Transverse colon (tissue), 4 donors: Measurements from ENCODE around the gene TAF6L. TPM values are rescaled to one million over a fixed set of nuclear protein-coding genes. Genes with fewer than 3 reads are reported as not detected.
"Not testable (repeated sequence)": the region's sequence is repeated elsewhere in the genome, so short reads cannot be mapped to it uniquely, and the experiment has no call there.

Source experiments
- DNase-seq: peaks from one replicate; pipeline ENCODE4 v3.0.0-alpha.2; 2019
- H3K27ac ChIP-seq, 4 donors: fragments of 200-600 bp; sonication (generic); 2 replicates each; pipeline ENCODE4 v1.5.1; 2016 to 2018; ENCODE audit warnings: inconsistent platforms in 4 of 4
- H3K27me3 ChIP-seq: fragments of 200-600 bp; sonication (generic); 2 replicates; pipeline ENCODE4 v1.5.1; 2017; ENCODE audit warnings: inconsistent platforms
- H3K36me3 ChIP-seq, 4 donors: fragments of 200-600 bp; sonication (generic); 2 replicates each; pipeline ENCODE4 v1.5.1; 2017 to 2019; ENCODE audit warnings: inconsistent platforms in 4 of 4
- H3K4me1 ChIP-seq, 4 donors: fragments of 200-600 bp; sonication (generic); 2 replicates each; pipeline ENCODE4 v1.5.1; 2017 to 2020; ENCODE audit warnings: inconsistent platforms in 4 of 4
- H3K4me3 ChIP-seq, 4 donors: fragments of 200-600 bp; sonication (generic); 1 replicate in 1 of 4; 2 replicates in 3 of 4; pipeline versions ENCODE4 v1.5.1 to v1.6.1; 2017 to 2019; ENCODE audit warnings: inconsistent platforms in 4 of 4
- H3K9me3 ChIP-seq, 2 donors: fragments of 200-600 bp; sonication (generic); 2 replicates each; pipeline ENCODE4 v1.5.1; 2017 to 2019; ENCODE audit warnings: inconsistent platforms in 2 of 2
- EP300 ChIP-seq: sonication (generic); formaldehyde crosslinking; IDR thresholded peaks from one replicate; pipeline ENCODE4 v1.6.1; 2017; ENCODE audit warnings: antibody characterized with exemption, low read depth
- POLR2A ChIP-seq: fragments of 450-650 bp; IDR thresholded peaks from one replicate; pipeline ENCODE4 v1.6.1; 2016; ENCODE audit warnings: antibody characterized with exemption, mild to moderate bottlenecking, moderate library complexity
- POLR2AphosphoS5 ChIP-seq, 3 donors: sonication (generic); formaldehyde crosslinking; IDR thresholded peaks; one replicate each; pipeline ENCODE4 v1.6.1; 2016; ENCODE audit warnings: antibody characterized with exemption in 3 of 3
- WGBS, 2 donors: methylation state at CpG; one replicate each; pipeline ENCODE4 v1.1.5; 2018; ENCODE audit warnings: low coverage in 1 of 2; 5-methylcytosine and 5-hydroxymethylcytosine counted together
- in situ Hi-C, 4 donors: fragments of 200-750 bp; cut with MboI; loops; one replicate each; pipeline versions ENCODE4 v1.15.0 to v1.15.1; 2017; ENCODE audit warnings: low sequenced_read_pairs in 3 of 4, low pct_ligation_motif_present in 1 of 4, low pct_unique_long_range_greater_than_20kb in 1 of 4
- intact Hi-C: fragments of 100-400 bp; cut with DNase I; formaldehyde crosslinking; loops from one replicate; pipeline ENCODE4 v1.15.1; 2023; ENCODE audit warnings: low total_unique reads
- total RNA-seq, 4 donors: library from RNA; depleted of rRNA; stranded (reverse); fragments of >200 nt; gene quantifications; one replicate each; pipeline ENCODE4 v1.1.0, GENCODE V29; 2016
- TF ChIP-seq, protein P1 (sequence below), 5 experiments: fragments of 200-600 bp in 3 of 5; fragments of 450-650 bp in 2 of 5; sonication (generic) in 3 of 5; IDR thresholded peaks; 1 replicate in 2 of 5; 2 replicates in 3 of 5; pipeline ENCODE4 v1.5.1; 2016 to 2017; ENCODE audit warnings: antibody characterized with exemption in 5 of 5, inconsistent platforms in 3 of 5, mild to moderate bottlenecking in 2 of 5, moderate library complexity in 1 of 5

TAF6L gene
- total RNA-seq, 4 donors from 2014 or later = 18.9 to 234 (median 22.8) TPM

DNA sequence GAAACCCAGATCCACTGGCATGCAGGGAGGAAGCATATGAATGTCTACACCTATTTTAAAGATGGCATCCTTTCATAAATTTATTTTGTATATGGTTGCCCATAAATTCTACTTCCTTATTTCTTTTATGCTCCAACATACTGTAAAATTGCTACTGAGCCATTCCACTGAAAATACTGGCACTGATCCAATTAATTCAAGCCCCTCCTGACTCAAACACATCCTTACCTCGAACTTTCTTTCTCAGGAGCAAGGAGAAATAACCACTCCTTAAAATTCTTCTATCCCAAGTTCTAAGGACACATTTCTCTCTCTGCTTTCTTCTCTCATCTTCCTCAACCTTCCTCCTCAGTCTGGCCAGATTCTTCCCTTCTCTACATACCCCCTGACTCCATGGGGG, 39.6 kb downstream of the TAF6L start:
- Histone ChIP-seq H3K4me3 (no peak overlapping the region), H3K9me3 (no peaks in the 10 kb centered on the region), H3K27ac (no peak overlapping the region), H3K4me1 (peaks cover 0 to 11% (median 6%) of the 10 kb centered on the region in 4 donors), H3K27me3 (no peaks in the 10 kb centered on the region), H3K36me3 (peaks cover 0 to 2% (median 0%) of the 10 kb centered on the region in 4 donors)
- intact Hi-C loops = no loop called here
- TF ChIP-seq POLR2AphosphoS5 (IDR thresholded peaks at IDR 0.05) (no peak), POLR2A (no peak), EP300 (no peak)
- TF ChIP-seq, protein P1, sequence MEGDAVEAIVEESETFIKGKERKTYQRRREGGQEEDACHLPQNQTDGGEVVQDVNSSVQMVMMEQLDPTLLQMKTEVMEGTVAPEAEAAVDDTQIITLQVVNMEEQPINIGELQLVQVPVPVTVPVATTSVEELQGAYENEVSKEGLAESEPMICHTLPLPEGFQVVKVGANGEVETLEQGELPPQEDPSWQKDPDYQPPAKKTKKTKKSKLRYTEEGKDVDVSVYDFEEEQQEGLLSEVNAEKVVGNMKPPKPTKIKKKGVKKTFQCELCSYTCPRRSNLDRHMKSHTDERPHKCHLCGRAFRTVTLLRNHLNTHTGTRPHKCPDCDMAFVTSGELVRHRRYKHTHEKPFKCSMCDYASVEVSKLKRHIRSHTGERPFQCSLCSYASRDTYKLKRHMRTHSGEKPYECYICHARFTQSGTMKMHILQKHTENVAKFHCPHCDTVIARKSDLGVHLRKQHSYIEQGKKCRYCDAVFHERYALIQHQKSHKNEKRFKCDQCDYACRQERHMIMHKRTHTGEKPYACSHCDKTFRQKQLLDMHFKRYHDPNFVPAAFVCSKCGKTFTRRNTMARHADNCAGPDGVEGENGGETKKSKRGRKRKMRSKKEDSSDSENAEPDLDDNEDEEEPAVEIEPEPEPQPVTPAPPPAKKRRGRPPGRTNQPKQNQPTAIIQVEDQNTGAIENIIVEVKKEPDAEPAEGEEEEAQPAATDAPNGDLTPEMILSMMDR (IDR thresholded peaks at IDR 0.05) = no peak
- WGBS, 2 donors = 11 to 26% methylated on average over 1 of the region's 1 CpG
- DNase-seq = no peak
- in situ Hi-C loops = no loop called here

DNA sequence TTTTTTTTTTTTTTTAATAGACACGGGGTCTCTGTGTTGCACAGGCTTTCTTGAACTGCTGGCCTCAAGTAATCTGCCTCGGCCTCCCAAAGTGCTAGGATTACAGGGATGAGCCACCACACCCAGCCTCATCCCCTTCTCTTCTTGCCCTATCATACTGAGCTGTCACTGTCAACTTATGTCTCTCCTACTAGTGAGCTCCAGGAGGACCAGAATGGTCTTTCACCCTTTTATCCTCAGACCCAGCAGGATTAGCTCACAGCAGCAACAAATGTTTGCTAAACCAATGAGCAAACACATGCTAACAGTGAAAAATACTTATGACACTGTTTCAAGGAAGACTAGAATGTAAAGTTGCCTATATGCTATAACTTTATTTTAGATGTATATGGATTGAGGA, 40.5 kb downstream of the TAF6L start:
- in situ Hi-C loops = no loop called here

DNA sequence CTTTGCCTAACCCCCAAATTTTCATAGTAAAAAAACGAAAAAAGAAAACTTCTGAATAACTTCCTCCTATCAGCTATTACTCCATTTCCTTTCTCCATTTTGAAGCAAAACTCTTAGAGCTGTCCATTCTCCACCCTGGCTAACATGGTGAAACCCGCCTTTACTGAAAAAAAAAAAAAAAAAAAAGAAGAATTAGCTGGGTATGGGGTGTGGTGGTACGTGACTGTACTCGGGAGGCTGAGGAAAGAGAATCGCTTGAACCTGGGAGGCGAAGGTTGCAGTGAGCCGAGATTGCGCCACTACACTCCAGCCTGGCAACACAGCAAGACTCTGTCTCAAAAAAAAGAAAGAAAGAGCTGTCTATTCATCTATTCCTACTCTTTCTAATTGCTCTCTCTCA, 45.4 kb downstream of the TAF6L start:
- no peaks in the 10 kb centered on the region for H3K9me3 ChIP-seq
- H3K36me3 ChIP-seq = peaks cover 0 to 28% (median 14%) of the 10 kb centered on the region in 4 donors
- no peaks in the 10 kb centered on the region for H3K4me1 ChIP-seq
- no peak for DNase-seq
- 82 to 86% methylated on average over 6 to 8 of the region's 8 CpGs for WGBS, 2 donors
- no peak overlapping the region for H3K4me3 ChIP-seq
- H3K27ac ChIP-seq = no peak overlapping the region
- intact Hi-C loops (no loop called here), in situ Hi-C loops (no loop called here)
- H3K27me3 ChIP-seq = no peaks in the 10 kb centered on the region
- TF ChIP-seq POLR2AphosphoS5 (IDR thresholded peaks at IDR 0.05) (no peak), EP300 (no peak), POLR2A (no peak)

More for the DNA sequence above, 40.5 kb downstream of the TAF6L start:
- Histone ChIP-seq H3K36me3 (peaks cover 0 to 10% (median 2%) of the 10 kb centered on the region in 4 donors), H3K4me1 (peaks cover 0 to 5% (median 0%) of the 10 kb centered on the region in 4 donors), H3K9me3 (no peaks in the 10 kb centered on the region), H3K27ac (no peak overlapping the region), H3K4me3 (no peak overlapping the region), H3K27me3 (no peaks in the 10 kb centered on the region)
- intact Hi-C loops = no loop called here
- 74 to 83% methylated on average over 2 of the region's 2 CpGs for WGBS, 2 donors
- DNase-seq = no peak
- TF ChIP-seq POLR2A (no peak), EP300 (no peak), POLR2AphosphoS5 (IDR thresholded peaks at IDR 0.05) (no peak)
- TF ChIP-seq, protein P1 (IDR thresholded peaks at IDR 0.05) = no peak

DNA sequence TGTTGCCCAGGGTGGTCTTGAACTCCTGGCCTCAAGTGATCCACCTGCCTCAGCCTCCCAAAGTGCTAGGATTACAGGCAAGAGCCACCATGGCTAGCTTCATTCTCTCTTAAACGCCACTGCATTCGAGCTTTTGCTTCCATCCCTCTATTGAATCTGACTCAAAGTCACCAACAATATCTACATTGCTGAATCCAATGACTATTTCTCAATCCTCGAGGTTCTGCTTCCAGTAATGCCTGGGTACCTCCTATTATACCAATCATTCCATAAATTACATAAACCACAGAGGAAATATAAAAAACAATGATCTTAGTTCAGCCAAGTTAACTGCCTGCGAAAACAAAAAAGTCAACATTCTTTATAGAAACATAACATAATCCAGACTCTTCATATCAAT, 45.9 kb downstream of the TAF6L start:
- Histone ChIP-seq H3K27ac (no peak overlapping the region), H3K4me3 (no peak overlapping the region), H3K36me3 (peaks cover 0 to 33% (median 14%) of the 10 kb centered on the region in 4 donors), H3K4me1 (no peaks in the 10 kb centered on the region), H3K27me3 (no peaks in the 10 kb centered on the region), H3K9me3 (no peaks in the 10 kb centered on the region)
- in situ Hi-C loops (no loop called here), intact Hi-C loops (no loop called here)
- TF ChIP-seq POLR2AphosphoS5 (IDR thresholded peaks at IDR 0.05) (no peak), POLR2A (no peak), EP300 (no peak)
- TF ChIP-seq, protein P1 (IDR thresholded peaks at IDR 0.05) = no peak
- WGBS, 2 donors = 89 to 96% methylated on average over 4 of the region's 4 CpGs
- DNase-seq = no peak

DNA sequence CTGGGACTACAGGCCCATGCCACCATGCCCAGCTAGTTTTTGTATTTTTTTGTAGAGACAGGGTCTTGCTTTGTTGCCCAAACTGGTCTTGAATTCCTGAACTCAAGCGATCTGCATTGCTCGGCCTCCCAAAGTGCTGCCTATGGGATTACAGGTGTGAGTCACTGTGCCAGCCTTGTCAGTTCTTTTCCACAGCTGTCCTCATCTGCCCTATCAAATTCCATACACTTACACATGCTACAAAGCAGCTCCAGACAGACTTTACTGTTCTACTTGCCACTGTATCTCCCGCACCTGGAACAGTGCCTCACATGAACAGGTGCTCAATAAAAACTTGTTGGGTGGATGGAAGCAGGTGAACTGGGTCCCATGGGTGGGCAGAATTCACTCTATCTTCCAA, 52.5 kb downstream of the TAF6L start:
- no peaks in the 10 kb centered on the region for H3K4me1 ChIP-seq
- TF ChIP-seq POLR2AphosphoS5 (IDR thresholded peaks at IDR 0.05) (no peak), POLR2A (no peak), EP300 (no peak)
- TF ChIP-seq, protein P1 (IDR thresholded peaks at IDR 0.05) = no peak

DNA sequence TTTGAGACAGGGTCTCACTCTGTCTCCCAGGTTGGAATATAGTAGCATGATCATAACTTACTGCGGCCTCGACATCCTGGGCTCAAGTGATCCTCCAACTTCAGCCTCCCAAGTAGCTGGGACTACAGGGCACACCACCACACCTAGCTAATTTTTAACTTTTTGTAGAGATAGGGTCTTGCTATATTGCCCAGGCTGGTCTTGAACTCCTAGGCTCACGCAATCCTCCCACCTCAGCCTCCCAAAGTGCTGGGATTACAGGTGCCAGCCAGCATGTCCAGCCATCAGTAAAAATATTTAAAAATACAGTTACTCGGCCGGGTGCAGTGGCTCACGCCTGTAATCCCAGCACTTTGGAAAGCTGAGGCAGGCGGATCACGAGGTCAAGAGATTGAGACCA, 56.9 kb downstream of the TAF6L start:
- H3K4me3 ChIP-seq, in situ Hi-C loops, DNase-seq, H3K9me3 ChIP-seq, H3K27me3 ChIP-seq, H3K27ac ChIP-seq, intact Hi-C loops: not testable (repeated sequence)
- H3K4me1 ChIP-seq = peaks cover 13 to 27% (median 16%) of the 10 kb centered on the region in 4 donors
- H3K36me3 ChIP-seq = peaks cover 0 to 42% (median 20%) of the 10 kb centered on the region in 4 donors
- 93 to 100% methylated on average over 1 to 8 of the region's 8 CpGs for WGBS, 2 donors

More for the DNA sequence above, 52.5 kb downstream of the TAF6L start:
- Histone ChIP-seq H3K4me3 (no peak overlapping the region), H3K9me3 (no peaks in the 10 kb centered on the region), H3K36me3 (peaks cover 0 to 72% (median 30%) of the 10 kb centered on the region in 4 donors), H3K27ac (no peak overlapping the region), H3K27me3 (no peaks in the 10 kb centered on the region)
- DNase-seq = no peak
- WGBS, 2 donors = 91 to 100% methylated on average over 2 to 3 of the region's 3 CpGs
- intact Hi-C loops (no loop called here), in situ Hi-C loops (no loop called here)
